B cell (primary cell): Measurements from ENCODE around the gene PDIA2. TPM values are rescaled to one million over a fixed set of nuclear protein-coding genes. Genes with fewer than 3 reads are reported as not detected.

Experiments used
- ATAC-seq: fragments of 200-7000 bp; cut with Tn5 transposase; one replicate; pipeline ENCODE4 v1.10.0; 2021; ENCODE audit warnings: low read depth, mild to moderate bottlenecking, moderate number of reproducible peaks, moderate library complexity
- CTCF ChIA-PET: fragments of 350-600 bp; sonication (Branson Sonifier 250); formaldehyde crosslinking; loops from one replicate; lab custom pipeline; 2021; ENCODE audit warnings: antibody characterized with exemption, inconsistent platforms; lab: Charles Lee
- POLR2A ChIA-PET: fragments of 350-600 bp; sonication (Branson Sonifier 250); formaldehyde crosslinking; loops from one replicate; lab custom pipeline; 2021; ENCODE audit warnings: antibody characterized with exemption; lab: Charles Lee
- DNase-seq: peaks from one replicate; pipeline ENCODE4 v3.0.0; 2013
- H2AFZ ChIP-seq: 2 replicates; pipeline ENCODE4 v1.6.1; 2012; ENCODE audit warnings: mild to moderate bottlenecking, low read depth, low read length; ENCODE audit not compliant: insufficient read depth, poor library complexity, severe bottlenecking
- H3K27ac ChIP-seq, 2 donors: 1 replicate in 1 of 2; 2 replicates in 1 of 2; pipeline ENCODE4 v1.5.1; 2012 to 2013; ENCODE audit warnings: low read length in 2 of 2, mild to moderate bottlenecking in 2 of 2, moderate library complexity in 1 of 2
- H3K27me3 ChIP-seq, 4 experiments: fragments of 200-600 bp in 1 of 4; sonication (generic) in 1 of 4; replicated peaks in 1 of 4; 1 replicate in 2 of 4; 2 replicates in 2 of 4; pipeline versions ENCODE4 v1.6.1 to v1.7.0; 2013 to 2016; ENCODE audit warnings: low read length in 3 of 4, mild to moderate bottlenecking in 2 of 4, mixed read lengths in 1 of 4, moderate library complexity in 1 of 4; ENCODE audit not compliant: insufficient read depth in 4 of 4, control insufficient read depth in 3 of 4; ENCODE audit errors: control extremely low read depth in 1 of 4
- H3K36me3 ChIP-seq, 2 experiments: replicated peaks in 1 of 2; 1 replicate in 1 of 2; 2 replicates in 1 of 2; pipeline versions ENCODE4 v1.6.1 to v1.7.1; 2013; ENCODE audit warnings: low read length in 1 of 2; ENCODE audit not compliant: insufficient read depth in 2 of 2, control insufficient read depth in 1 of 2; ENCODE audit errors: control extremely low read depth in 1 of 2, extremely low read depth in 1 of 2
- H3K4me1 ChIP-seq, 2 donors: fragments of 200-600 bp in 1 of 2; sonication (generic) in 1 of 2; 1 replicate in 1 of 2; 2 replicates in 1 of 2; pipeline versions ENCODE4 v1.5.1 to v1.6.1; 2013 to 2017; ENCODE audit warnings: low read length in 2 of 2; ENCODE audit not compliant: control insufficient read depth in 2 of 2, insufficient read depth in 2 of 2
- H3K4me2 ChIP-seq: replicated peaks from 2 replicates; pipeline ENCODE3; 2012; ENCODE audit warnings: mild to moderate bottlenecking, low read depth, low read length; ENCODE audit not compliant: poor library complexity, severe bottlenecking
- H3K4me3 ChIP-seq, 5 experiments: fragments of 200-600 bp in 1 of 5; sonication (generic) in 1 of 5; 1 replicate in 3 of 5; 2 replicates in 2 of 5; pipeline versions ENCODE4 v1.5.1 to v1.7.0; 2011 to 2016; ENCODE audit warnings: low read length in 4 of 5, mild to moderate bottlenecking in 4 of 5, low read depth in 2 of 5, control low read depth in 1 of 5, moderate library complexity in 1 of 5; ENCODE audit not compliant: insufficient read depth in 1 of 5; ENCODE audit errors: control extremely low read depth in 1 of 5, extremely low read depth in 1 of 5
- H3K79me2 ChIP-seq: fragments of 200-600 bp; sonication (generic); one replicate; pipeline ENCODE4 v1.6.0; 2016; ENCODE audit warnings: low read length; ENCODE audit not compliant: control insufficient read depth, insufficient read depth
- H3K9ac ChIP-seq: fragments of 200-600 bp; sonication (generic); 2 replicates; pipeline ENCODE4 v1.6.1; 2017; ENCODE audit warnings: mild to moderate bottlenecking, low read length, moderate library complexity
- H3K9me3 ChIP-seq, 3 donors: one replicate each; pipeline versions ENCODE4 v1.6.1 to v1.7.1; 2013; ENCODE audit warnings: low read length in 2 of 3; ENCODE audit not compliant: control insufficient read depth in 2 of 3, insufficient read depth in 1 of 3; ENCODE audit errors: control extremely low read depth in 1 of 3
- H4K20me1 ChIP-seq: 2 replicates; pipeline ENCODE4 v1.6.0; 2012; ENCODE audit warnings: mild to moderate bottlenecking, low read length; ENCODE audit not compliant: insufficient read depth, control insufficient read depth, poor library complexity, severe bottlenecking
- H3K27ac Mint-ChIP-seq: one replicate; pipeline ENCODE4 v1.8.0; 2021; ENCODE audit warnings: mixed read lengths
- H3K27me3 Mint-ChIP-seq: one replicate; pipeline ENCODE4 v1.8.0; 2021; ENCODE audit warnings: mixed read lengths
- H3K4me1 Mint-ChIP-seq: one replicate; pipeline ENCODE4 v1.8.0; 2021; ENCODE audit warnings: mixed read lengths
- H3K4me3 Mint-ChIP-seq: one replicate; pipeline ENCODE4 v1.8.0; 2021; ENCODE audit warnings: mixed read lengths
- H3K9me3 Mint-ChIP-seq: one replicate; pipeline ENCODE4 v1.8.0; 2022; ENCODE audit warnings: mixed read lengths; ENCODE audit not compliant: insufficient read depth
- EZH2 ChIP-seq: IDR thresholded peaks from 2 replicates; pipeline ENCODE4 v1.6.1; 2012; ENCODE audit warnings: borderline replicate concordance, low read depth, mild to moderate bottlenecking, moderate library complexity, low read length; ENCODE audit not compliant: insufficient read depth, poor library complexity, severe bottlenecking
- WGBS: methylation state at CpG from one replicate; pipeline ENCODE4 v1.1.5; 2013; ENCODE audit warnings: missing lambda C conversion rate; ENCODE audit not compliant: insufficient coverage; 5-methylcytosine and 5-hydroxymethylcytosine counted together
- intact Hi-C: fragments of 100-400 bp; cut with micrococcal nuclease; formaldehyde crosslinking; loops from one replicate; pipeline ENCODE4 v1.10.0; 2022
- polyA plus RNA-seq: library from polyadenylated mRNA; depleted of rRNA; stranded (reverse); fragments of >200 nt; gene quantifications from 2 replicates; pipeline ENCODE4 v1.2.3, GENCODE V29; 2012
- total RNA-seq, 2 donors: library from RNA; stranded (reverse); fragments of 120-200 nt in 1 of 2; gene quantifications; 1 replicate in 1 of 2; 2 replicates in 1 of 2; pipeline versions ENCODE4 v1.2.3 to v1.2.4, GENCODE V29; 2013 to 2022
- TF ChIP-seq, protein P1 (sequence below): fragments of 200-600 bp; IDR thresholded peaks from one replicate; pipeline ENCODE4 v1.8.0; 2022; ENCODE audit warnings: antibody characterized with exemption, mild to moderate bottlenecking

Gene PDIA2
- total and polyA plus RNA-seq, 2 donors (not counting 1 experiment from before 2014, with no cell fraction given) = 0.06 TPM; not detected in 1

GRCh38 chr16:317583-317982 is 34.6 kb downstream of the PDIA2 start:
- CTCF ChIA-PET = no interaction called here
- TF ChIP-seq, protein P1, sequence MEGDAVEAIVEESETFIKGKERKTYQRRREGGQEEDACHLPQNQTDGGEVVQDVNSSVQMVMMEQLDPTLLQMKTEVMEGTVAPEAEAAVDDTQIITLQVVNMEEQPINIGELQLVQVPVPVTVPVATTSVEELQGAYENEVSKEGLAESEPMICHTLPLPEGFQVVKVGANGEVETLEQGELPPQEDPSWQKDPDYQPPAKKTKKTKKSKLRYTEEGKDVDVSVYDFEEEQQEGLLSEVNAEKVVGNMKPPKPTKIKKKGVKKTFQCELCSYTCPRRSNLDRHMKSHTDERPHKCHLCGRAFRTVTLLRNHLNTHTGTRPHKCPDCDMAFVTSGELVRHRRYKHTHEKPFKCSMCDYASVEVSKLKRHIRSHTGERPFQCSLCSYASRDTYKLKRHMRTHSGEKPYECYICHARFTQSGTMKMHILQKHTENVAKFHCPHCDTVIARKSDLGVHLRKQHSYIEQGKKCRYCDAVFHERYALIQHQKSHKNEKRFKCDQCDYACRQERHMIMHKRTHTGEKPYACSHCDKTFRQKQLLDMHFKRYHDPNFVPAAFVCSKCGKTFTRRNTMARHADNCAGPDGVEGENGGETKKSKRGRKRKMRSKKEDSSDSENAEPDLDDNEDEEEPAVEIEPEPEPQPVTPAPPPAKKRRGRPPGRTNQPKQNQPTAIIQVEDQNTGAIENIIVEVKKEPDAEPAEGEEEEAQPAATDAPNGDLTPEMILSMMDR = no peak
- no peak for TF ChIP-seq EZH2

GRCh38 chr16:318628-319027 is 35.7 kb downstream of the PDIA2 start:
- DNase-seq (no peak), ATAC-seq (no peak)
- peaks cover 2 to 32% of the 10 kb centered on the region in 2 experiments for H3K36me3 ChIP-seq
- Mint-ChIP-seq H3K4me3 (no peak overlapping the region), H3K27me3 (no peaks in the 10 kb centered on the region), H3K4me1 (peaks cover 16% of the 10 kb centered on the region), H3K9me3 (no peaks in the 10 kb centered on the region), H3K27ac (no peak overlapping the region)
- peaks cover under 1 to 2% of the 10 kb centered on the region in 2 donors for H3K4me1 ChIP-seq
- ChIA-PET CTCF (no interaction called here), POLR2A (no interaction called here)
- WGBS = 89% methylated on average over 10 of the region's 22 CpGs
- H3K27ac ChIP-seq = no peak overlapping the region
- H3K9me3 ChIP-seq = no peaks in the 10 kb centered on the region
- H3K27me3 ChIP-seq = no peaks in the 10 kb centered on the region
- peaks cover 71% of the 10 kb centered on the region for H3K79me2 ChIP-seq
- intact Hi-C loops = no loop called here
- TF ChIP-seq, protein P1 = no peak
- no peak for TF ChIP-seq EZH2
- H2AFZ ChIP-seq = no peak overlapping the region
- peaks cover 85% of the 10 kb centered on the region for H4K20me1 ChIP-seq
- no peak overlapping the region for H3K4me2 ChIP-seq
- no peak overlapping the region for H3K9ac ChIP-seq
- no peak overlapping the region for H3K4me3 ChIP-seq

More at GRCh38 chr16:317583-317982, 34.6 kb downstream of the PDIA2 start:
- WGBS = 100% methylated on average over 5 of the region's 5 CpGs
- no peak overlapping the region for H3K27ac ChIP-seq
- H3K9me3 ChIP-seq = no peaks in the 10 kb centered on the region
- H3K36me3 ChIP-seq = peaks cover 2 to 38% of the 10 kb centered on the region in 2 experiments
- Mint-ChIP-seq H3K27ac (no peak overlapping the region), H3K4me1 (peaks cover 11% of the 10 kb centered on the region), H3K4me3 (no peak overlapping the region), H3K27me3 (no peaks in the 10 kb centered on the region), H3K9me3 (no peaks in the 10 kb centered on the region)
- POLR2A ChIA-PET = no interaction called here
- H3K4me3 ChIP-seq = no peak overlapping the region
- peaks cover 90% of the 10 kb centered on the region for H4K20me1 ChIP-seq
- no peak overlapping the region for H3K9ac ChIP-seq
- H3K27me3 ChIP-seq = no peaks in the 10 kb centered on the region
- ATAC-seq = no peak
- no peak overlapping the region for H3K4me2 ChIP-seq
- H3K4me1 ChIP-seq = no peaks in the 10 kb centered on the region
- DNase-seq = no peak
- peaks cover 79% of the 10 kb centered on the region for H3K79me2 ChIP-seq
- H2AFZ ChIP-seq = no peak overlapping the region
- intact Hi-C loops = no loop called here
